22Rv1 (cell line): ENCODE measurements around the gene SPOCK1.

Experiments
- ZFX ChIP-seq: fragments of 450-650 bp; IDR thresholded peaks from 2 replicates; pipeline ENCODE4 v1.6.1; 2017; ENCODE audit warnings: antibody characterized with exemption, borderline replicate concordance
- TF ChIP-seq, protein P1 (sequence below): fragments of 450-650 bp; IDR thresholded peaks from 2 replicates; pipeline ENCODE4 v1.5.1; 2017; ENCODE audit warnings: mild to moderate bottlenecking

DNA sequence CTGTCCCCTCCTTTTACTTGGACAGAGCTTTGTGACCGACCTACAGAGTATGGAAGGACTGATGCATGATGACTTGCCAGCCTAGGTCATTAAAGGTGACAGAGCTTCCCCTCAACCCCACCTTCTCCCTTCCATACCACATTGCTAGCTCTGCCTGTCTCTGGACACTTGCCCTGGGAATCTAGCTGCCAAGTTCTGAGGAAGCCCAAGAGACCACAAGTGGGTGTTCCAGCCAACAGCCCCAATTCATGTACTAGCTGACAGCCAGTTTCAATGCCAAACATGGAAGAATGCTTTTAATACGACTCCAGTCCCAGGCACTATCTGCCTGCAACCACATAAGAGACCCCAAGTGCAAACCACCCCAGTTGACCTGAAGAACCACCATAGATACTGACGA lies 477.1 kb downstream of the SPOCK1 start:
- TF ChIP-seq, protein P1, sequence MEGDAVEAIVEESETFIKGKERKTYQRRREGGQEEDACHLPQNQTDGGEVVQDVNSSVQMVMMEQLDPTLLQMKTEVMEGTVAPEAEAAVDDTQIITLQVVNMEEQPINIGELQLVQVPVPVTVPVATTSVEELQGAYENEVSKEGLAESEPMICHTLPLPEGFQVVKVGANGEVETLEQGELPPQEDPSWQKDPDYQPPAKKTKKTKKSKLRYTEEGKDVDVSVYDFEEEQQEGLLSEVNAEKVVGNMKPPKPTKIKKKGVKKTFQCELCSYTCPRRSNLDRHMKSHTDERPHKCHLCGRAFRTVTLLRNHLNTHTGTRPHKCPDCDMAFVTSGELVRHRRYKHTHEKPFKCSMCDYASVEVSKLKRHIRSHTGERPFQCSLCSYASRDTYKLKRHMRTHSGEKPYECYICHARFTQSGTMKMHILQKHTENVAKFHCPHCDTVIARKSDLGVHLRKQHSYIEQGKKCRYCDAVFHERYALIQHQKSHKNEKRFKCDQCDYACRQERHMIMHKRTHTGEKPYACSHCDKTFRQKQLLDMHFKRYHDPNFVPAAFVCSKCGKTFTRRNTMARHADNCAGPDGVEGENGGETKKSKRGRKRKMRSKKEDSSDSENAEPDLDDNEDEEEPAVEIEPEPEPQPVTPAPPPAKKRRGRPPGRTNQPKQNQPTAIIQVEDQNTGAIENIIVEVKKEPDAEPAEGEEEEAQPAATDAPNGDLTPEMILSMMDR: no peak
- TF ChIP-seq ZFX: no peak
